Thoracic aorta (tissue), 2 donors: ENCODE data around the gene COQ8B. TPM values are rescaled to one million over a fixed set of nuclear protein-coding genes. Genes with fewer than 3 reads are reported as not detected.

ENCODE experiments used
- ATAC-seq: fragments of 150-250 bp; one replicate; pipeline ENCODE4 v1.8.0; 2017; ENCODE audit warnings: low read depth; ENCODE audit not compliant: insufficient number of reproducible peaks, low FRiP score
- DNase-seq: peaks from one replicate; pipeline ENCODE4 v3.0.0-alpha.2; 2020; ENCODE audit warnings: low spot score
- H3K27ac ChIP-seq, 2 donors: fragments of 200-600 bp; sonication (generic); 1 replicate in 1 of 2; 2 replicates in 1 of 2; pipeline ENCODE4 v1.5.1; 2016; ENCODE audit warnings: mild to moderate bottlenecking in 2 of 2, moderate library complexity in 2 of 2
- H3K27me3 ChIP-seq: fragments of 200-600 bp; sonication (generic); replicated peaks from 2 replicates; pipeline ENCODE4 v1.6.0; 2016; ENCODE audit warnings: mild to moderate bottlenecking; ENCODE audit not compliant: insufficient read depth
- H3K36me3 ChIP-seq: fragments of 200-600 bp; sonication (generic); one replicate; pipeline ENCODE4 v1.5.1; 2016
- H3K4me1 ChIP-seq, 2 donors: fragments of 200-600 bp; sonication (generic); 1 replicate in 1 of 2; 2 replicates in 1 of 2; pipeline versions ENCODE4 v1.5.1 to v1.6.0; 2016; ENCODE audit warnings: low read depth in 2 of 2, mild to moderate bottlenecking in 1 of 2; ENCODE audit not compliant: control insufficient read depth in 1 of 2
- H3K4me3 ChIP-seq: fragments of 200-600 bp; sonication (generic); 2 replicates; pipeline ENCODE4 v1.5.1; 2016; ENCODE audit warnings: mild to moderate bottlenecking
- H3K9me3 ChIP-seq: fragments of 200-600 bp; sonication (generic); 2 replicates; pipeline ENCODE4 v1.5.1; 2016
- total RNA-seq, 2 donors: library from RNA; depleted of rRNA; stranded (reverse); fragments of >200 nt; gene quantifications; one replicate each; pipeline versions ENCODE4 v1.1.0 to v1.2.3, GENCODE V29; 2016
- TF ChIP-seq, protein P1 (sequence below): fragments of 200-600 bp; sonication (generic); IDR thresholded peaks from one replicate; pipeline ENCODE4 v1.5.1; 2019; ENCODE audit warnings: antibody characterized with exemption

COQ8B gene
- total RNA-seq, 2 donors from 2014 or later, result 53.6 to 127 TPM

DNA sequence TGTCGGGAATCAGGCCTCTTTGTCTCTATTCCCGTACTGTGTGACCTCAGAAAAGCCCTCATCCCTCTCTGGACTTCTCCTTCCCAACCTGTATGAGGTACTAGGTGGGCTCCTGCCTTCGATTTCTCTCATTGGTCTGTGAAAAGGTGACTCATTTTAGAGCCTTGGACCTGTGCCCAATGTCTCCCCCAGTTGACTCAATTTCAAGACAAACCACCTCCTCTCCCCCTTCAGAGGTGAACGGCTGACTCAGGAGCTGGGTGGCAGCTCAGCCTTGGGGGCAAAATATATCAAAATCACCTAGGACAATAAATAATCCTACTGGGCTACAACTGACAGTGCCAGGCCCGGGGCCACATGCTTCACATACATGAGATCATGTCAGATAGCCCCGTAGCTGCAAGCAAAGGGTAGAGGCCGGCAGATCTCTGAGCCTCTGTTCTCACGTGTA lies 630 bp downstream of the COQ8B start:
- DNase-seq (peak; percentile 78), ATAC-seq (peak; percentile 7)
- no peaks in the 10 kb centered on the region for H3K27me3 ChIP-seq
- H3K4me3 ChIP-seq, result peak overlapping the region; percentile 87
- peak overlapping the region; percentile 99 for H3K27ac ChIP-seq
- H3K4me1 ChIP-seq, result peaks cover 13 to 40% of the 10 kb centered on the region in 2 donors
- no peaks in the 10 kb centered on the region for H3K9me3 ChIP-seq
- no peaks in the 10 kb centered on the region for H3K36me3 ChIP-seq
- TF ChIP-seq, protein P1, sequence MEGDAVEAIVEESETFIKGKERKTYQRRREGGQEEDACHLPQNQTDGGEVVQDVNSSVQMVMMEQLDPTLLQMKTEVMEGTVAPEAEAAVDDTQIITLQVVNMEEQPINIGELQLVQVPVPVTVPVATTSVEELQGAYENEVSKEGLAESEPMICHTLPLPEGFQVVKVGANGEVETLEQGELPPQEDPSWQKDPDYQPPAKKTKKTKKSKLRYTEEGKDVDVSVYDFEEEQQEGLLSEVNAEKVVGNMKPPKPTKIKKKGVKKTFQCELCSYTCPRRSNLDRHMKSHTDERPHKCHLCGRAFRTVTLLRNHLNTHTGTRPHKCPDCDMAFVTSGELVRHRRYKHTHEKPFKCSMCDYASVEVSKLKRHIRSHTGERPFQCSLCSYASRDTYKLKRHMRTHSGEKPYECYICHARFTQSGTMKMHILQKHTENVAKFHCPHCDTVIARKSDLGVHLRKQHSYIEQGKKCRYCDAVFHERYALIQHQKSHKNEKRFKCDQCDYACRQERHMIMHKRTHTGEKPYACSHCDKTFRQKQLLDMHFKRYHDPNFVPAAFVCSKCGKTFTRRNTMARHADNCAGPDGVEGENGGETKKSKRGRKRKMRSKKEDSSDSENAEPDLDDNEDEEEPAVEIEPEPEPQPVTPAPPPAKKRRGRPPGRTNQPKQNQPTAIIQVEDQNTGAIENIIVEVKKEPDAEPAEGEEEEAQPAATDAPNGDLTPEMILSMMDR, result no peak

GRCh38 chr19:40714441-40715299 lies 2.0 kb downstream of the COQ8B start:
- H3K4me1 ChIP-seq, result peaks cover 6 to 26% of the 10 kb centered on the region in 2 donors
- ATAC-seq (peak; percentile 44), DNase-seq (peak; percentile 80)
- peak overlapping the region; percentile 99 for H3K27ac ChIP-seq
- TF ChIP-seq, protein P1, result no peak
- H3K36me3 ChIP-seq, result peaks cover 10% of the 10 kb centered on the region
- H3K27me3 ChIP-seq, result no peaks in the 10 kb centered on the region
- H3K9me3 ChIP-seq, result no peaks in the 10 kb centered on the region
- H3K4me3 ChIP-seq, result peak overlapping the region; percentile 87

DNA sequence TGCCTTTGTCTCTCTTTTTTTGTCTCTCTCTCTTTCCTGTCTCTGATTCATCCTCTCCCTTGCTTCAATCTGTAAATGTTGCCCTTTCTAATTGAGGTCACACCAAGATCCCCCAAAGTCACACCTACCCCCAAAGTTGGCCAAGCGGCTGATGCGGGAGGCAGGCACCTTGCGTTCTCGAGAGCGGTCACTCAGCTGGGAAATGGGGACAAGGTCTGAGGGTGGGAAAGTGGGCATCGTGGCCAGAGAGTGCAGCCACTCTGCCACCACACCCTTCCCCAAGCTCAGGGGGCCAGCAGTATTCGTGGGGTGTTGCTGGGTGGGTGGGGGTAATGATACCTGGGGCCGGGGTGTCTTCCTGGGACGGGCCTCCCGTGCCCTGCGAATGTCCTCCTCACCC lies 2.7 kb downstream of the COQ8B start:
- TF ChIP-seq, protein P1, result no peak
- Histone ChIP-seq H3K9me3 (no peaks in the 10 kb centered on the region), H3K36me3 (peaks cover 11% of the 10 kb centered on the region), H3K4me3 (peak overlapping the region; percentile 87), H3K27ac (peak overlapping the region; percentile 99), H3K27me3 (no peaks in the 10 kb centered on the region), H3K4me1 (peaks cover 6 to 22% of the 10 kb centered on the region in 2 donors)
- ATAC-seq, result no peak
- no peak for DNase-seq

DNA sequence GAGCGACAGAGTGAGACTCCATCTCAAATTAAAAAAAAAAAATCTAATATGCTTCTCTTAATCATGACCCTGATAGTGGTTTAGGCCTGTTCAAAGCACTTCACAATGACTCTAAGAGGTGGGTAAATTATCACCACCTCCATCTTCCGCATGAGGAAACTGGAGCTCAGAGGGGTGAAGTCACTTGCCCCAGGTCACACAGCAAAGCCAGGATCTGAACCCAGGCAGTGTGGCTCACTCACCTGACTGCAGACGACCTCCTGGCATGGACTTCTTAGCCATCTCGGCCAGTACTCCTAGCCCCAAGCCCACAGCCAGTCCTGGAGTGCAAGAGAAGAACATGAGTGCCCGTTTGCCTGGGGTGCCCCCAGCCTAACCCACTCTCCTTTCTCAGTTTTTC lies 6.9 kb downstream of the COQ8B start:
- no peak for DNase-seq
- Histone ChIP-seq H3K4me1 (peaks cover 6 to 10% of the 10 kb centered on the region in 2 donors), H3K4me3 (no peak overlapping the region), H3K36me3 (peaks cover 26% of the 10 kb centered on the region), H3K9me3 (no peaks in the 10 kb centered on the region), H3K27me3 (no peaks in the 10 kb centered on the region), H3K27ac (no peak overlapping the region)
- ATAC-seq, result no peak
- TF ChIP-seq, protein P1, result no peak

- no peaks in the 10 kb centered on the region for H3K4me1 ChIP-seq
- TF ChIP-seq, protein P1, result no peak
- no peaks in the 10 kb centered on the region for H3K27me3 ChIP-seq
- no peaks in the 10 kb centered on the region for H3K9me3 ChIP-seq
- ATAC-seq (no peak), DNase-seq (no peak)
- no peak overlapping the region for H3K4me3 ChIP-seq
- H3K27ac ChIP-seq, result no peak overlapping the region
- peaks cover 41% of the 10 kb centered on the region for H3K36me3 ChIP-seq
Measured at GRCh38 chr19:40707615-40708014, 9.1 kb downstream of the COQ8B start.
